ENCODE measurements around the gene ABCC1. TPM values are rescaled to one million over a fixed set of nuclear protein-coding genes. Genes with fewer than 3 reads are reported as not detected.

ABCC1 gene
- total RNA-seq, 6 experiments from 2014 or later: 49.3 to 63.6 (median 57.1) TPM

GRCh38 chr16:16110111-16110490 lies 160.7 kb downstream of the ABCC1 start:
- no peak for DNase-seq
- TF ChIP-seq CTCF (IDR thresholded peaks at IDR 0.05): no peak
- H3K9me3 Mint-ChIP-seq: no peaks in the 10 kb centered on the region
- H3K4me1 Mint-ChIP-seq (ENCODE audit: low read depth): no peaks in the 10 kb centered on the region
- peaks cover 38% of the 10 kb centered on the region for H3K36me3 Mint-ChIP-seq (ENCODE audit: low read depth)
- no peak overlapping the region for H3K4me3 Mint-ChIP-seq
- H3K27ac Mint-ChIP-seq: no peak overlapping the region
- peaks cover 7% of the 10 kb centered on the region for H3K27me3 Mint-ChIP-seq (ENCODE audit: insufficient read depth)

GRCh38 chr16:16111639-16112038 lies 162.2 kb downstream of the ABCC1 start:
- no peak overlapping the region for H3K4me3 Mint-ChIP-seq
- H3K9me3 Mint-ChIP-seq: no peaks in the 10 kb centered on the region
- H3K27ac Mint-ChIP-seq: no peak overlapping the region
- H3K36me3 Mint-ChIP-seq (ENCODE audit: low read depth): peaks cover 36% of the 10 kb centered on the region
- TF ChIP-seq CTCF (IDR thresholded peaks at IDR 0.05): no peak
- DNase-seq: no peak
- H3K4me1 Mint-ChIP-seq (ENCODE audit: low read depth): no peaks in the 10 kb centered on the region
- H3K27me3 Mint-ChIP-seq (ENCODE audit: insufficient read depth): peaks cover 7% of the 10 kb centered on the region

- no peak for TF ChIP-seq CTCF (IDR thresholded peaks at IDR 0.05)
- H3K4me1 Mint-ChIP-seq (ENCODE audit: low read depth): no peaks in the 10 kb centered on the region
- DNase-seq: no peak
- peaks cover 46% of the 10 kb centered on the region for H3K36me3 Mint-ChIP-seq (ENCODE audit: low read depth)
- H3K27me3 Mint-ChIP-seq (ENCODE audit: insufficient read depth): peaks cover 7% of the 10 kb centered on the region
- H3K9me3 Mint-ChIP-seq: no peaks in the 10 kb centered on the region
- no peak overlapping the region for H3K27ac Mint-ChIP-seq
- no peak overlapping the region for H3K4me3 Mint-ChIP-seq
Observed at GRCh38 chr16:16112450-16113053, 163.1 kb downstream of the ABCC1 start.

- no peak overlapping the region for H3K27ac Mint-ChIP-seq
- H3K4me1 Mint-ChIP-seq (ENCODE audit: low read depth): no peaks in the 10 kb centered on the region
- H3K4me3 Mint-ChIP-seq: no peak overlapping the region
- no peak for DNase-seq
- peaks cover 47% of the 10 kb centered on the region for H3K36me3 Mint-ChIP-seq (ENCODE audit: low read depth)
- peaks cover 7% of the 10 kb centered on the region for H3K27me3 Mint-ChIP-seq (ENCODE audit: insufficient read depth)
- no peaks in the 10 kb centered on the region for H3K9me3 Mint-ChIP-seq
- no peak for TF ChIP-seq CTCF (IDR thresholded peaks at IDR 0.05)
Observed at GRCh38 chr16:16113076-16113475, 163.7 kb downstream of the ABCC1 start.

- H3K9me3 Mint-ChIP-seq: no peaks in the 10 kb centered on the region
- no peaks in the 10 kb centered on the region for H3K4me1 Mint-ChIP-seq (ENCODE audit: low read depth)
- H3K27ac Mint-ChIP-seq: no peak overlapping the region
- no peak overlapping the region for H3K4me3 Mint-ChIP-seq
- no peak for TF ChIP-seq CTCF (IDR thresholded peaks at IDR 0.05)
- H3K36me3 Mint-ChIP-seq (ENCODE audit: low read depth): peaks cover 46% of the 10 kb centered on the region
- DNase-seq: no peak
- H3K27me3 Mint-ChIP-seq (ENCODE audit: insufficient read depth): peaks cover 8% of the 10 kb centered on the region
Observed at GRCh38 chr16:16116841-16117240, 167.4 kb downstream of the ABCC1 start.

- Mint-ChIP-seq H3K4me1 (ENCODE audit: low read depth) (no peaks in the 10 kb centered on the region), H3K4me3 (no peak overlapping the region), H3K27ac (no peak overlapping the region), H3K27me3 (ENCODE audit: insufficient read depth) (peaks cover 8% of the 10 kb centered on the region), H3K9me3 (no peaks in the 10 kb centered on the region), H3K36me3 (ENCODE audit: low read depth) (peaks cover 51% of the 10 kb centered on the region)
- no peak for TF ChIP-seq CTCF (IDR thresholded peaks at IDR 0.05)
- DNase-seq: no peak
Observed at GRCh38 chr16:16118337-16118736, 168.9 kb downstream of the ABCC1 start.
